Testis (tissue), 2 donors: ENCODE results near the gene GZMH.

Experiments
- POLR2A ChIP-seq: fragments of 450-650 bp; IDR thresholded peaks from one replicate; pipeline ENCODE4 v1.6.1; 2017; ENCODE audit warnings: antibody characterized with exemption, mild to moderate bottlenecking, moderate library complexity
- TF ChIP-seq, protein P1 (sequence below), 3 experiments: fragments of 450-650 bp in 2 of 3; fragments of 200-600 bp in 1 of 3; sonication (generic) in 1 of 3; IDR thresholded peaks; one replicate each; pipeline ENCODE4 v1.5.1; 2016 to 2019; ENCODE audit warnings: antibody characterized with exemption in 3 of 3, mild to moderate bottlenecking in 2 of 3, moderate library complexity in 1 of 3

DNA sequence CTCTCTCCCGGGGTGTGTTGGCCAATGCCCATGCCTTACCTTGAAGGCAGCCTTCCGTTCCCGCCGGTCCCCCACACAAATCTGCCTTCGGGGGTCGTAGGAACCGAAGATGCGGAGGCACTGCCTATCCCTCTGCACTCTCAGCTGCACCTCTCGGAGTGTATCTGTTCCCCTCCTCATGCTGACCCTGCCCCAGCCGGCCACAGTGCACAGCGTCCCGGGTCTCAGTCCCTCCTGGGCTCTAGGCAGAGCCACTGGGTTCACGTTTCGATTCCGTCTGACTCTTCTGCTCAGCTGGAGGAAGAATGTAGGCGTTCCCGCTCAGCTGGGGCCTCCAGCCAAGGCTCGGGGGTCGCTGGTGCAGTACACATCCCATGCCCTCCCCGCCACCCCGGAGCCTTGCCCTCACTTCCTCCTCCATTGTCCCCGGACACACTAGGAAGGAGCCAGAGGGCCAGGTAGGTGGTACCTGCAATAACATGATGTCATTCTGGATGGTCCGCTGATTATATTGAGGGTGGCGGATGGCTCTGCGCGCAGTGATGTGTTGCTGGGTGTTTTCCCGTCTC lies 35.2 kb downstream of the GZMH start:
- TF ChIP-seq, protein P1, sequence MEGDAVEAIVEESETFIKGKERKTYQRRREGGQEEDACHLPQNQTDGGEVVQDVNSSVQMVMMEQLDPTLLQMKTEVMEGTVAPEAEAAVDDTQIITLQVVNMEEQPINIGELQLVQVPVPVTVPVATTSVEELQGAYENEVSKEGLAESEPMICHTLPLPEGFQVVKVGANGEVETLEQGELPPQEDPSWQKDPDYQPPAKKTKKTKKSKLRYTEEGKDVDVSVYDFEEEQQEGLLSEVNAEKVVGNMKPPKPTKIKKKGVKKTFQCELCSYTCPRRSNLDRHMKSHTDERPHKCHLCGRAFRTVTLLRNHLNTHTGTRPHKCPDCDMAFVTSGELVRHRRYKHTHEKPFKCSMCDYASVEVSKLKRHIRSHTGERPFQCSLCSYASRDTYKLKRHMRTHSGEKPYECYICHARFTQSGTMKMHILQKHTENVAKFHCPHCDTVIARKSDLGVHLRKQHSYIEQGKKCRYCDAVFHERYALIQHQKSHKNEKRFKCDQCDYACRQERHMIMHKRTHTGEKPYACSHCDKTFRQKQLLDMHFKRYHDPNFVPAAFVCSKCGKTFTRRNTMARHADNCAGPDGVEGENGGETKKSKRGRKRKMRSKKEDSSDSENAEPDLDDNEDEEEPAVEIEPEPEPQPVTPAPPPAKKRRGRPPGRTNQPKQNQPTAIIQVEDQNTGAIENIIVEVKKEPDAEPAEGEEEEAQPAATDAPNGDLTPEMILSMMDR (IDR thresholded peaks at IDR 0.05): no peak
- TF ChIP-seq POLR2A: no peak
